ENCODE results near the gene FMN1.

DNA sequence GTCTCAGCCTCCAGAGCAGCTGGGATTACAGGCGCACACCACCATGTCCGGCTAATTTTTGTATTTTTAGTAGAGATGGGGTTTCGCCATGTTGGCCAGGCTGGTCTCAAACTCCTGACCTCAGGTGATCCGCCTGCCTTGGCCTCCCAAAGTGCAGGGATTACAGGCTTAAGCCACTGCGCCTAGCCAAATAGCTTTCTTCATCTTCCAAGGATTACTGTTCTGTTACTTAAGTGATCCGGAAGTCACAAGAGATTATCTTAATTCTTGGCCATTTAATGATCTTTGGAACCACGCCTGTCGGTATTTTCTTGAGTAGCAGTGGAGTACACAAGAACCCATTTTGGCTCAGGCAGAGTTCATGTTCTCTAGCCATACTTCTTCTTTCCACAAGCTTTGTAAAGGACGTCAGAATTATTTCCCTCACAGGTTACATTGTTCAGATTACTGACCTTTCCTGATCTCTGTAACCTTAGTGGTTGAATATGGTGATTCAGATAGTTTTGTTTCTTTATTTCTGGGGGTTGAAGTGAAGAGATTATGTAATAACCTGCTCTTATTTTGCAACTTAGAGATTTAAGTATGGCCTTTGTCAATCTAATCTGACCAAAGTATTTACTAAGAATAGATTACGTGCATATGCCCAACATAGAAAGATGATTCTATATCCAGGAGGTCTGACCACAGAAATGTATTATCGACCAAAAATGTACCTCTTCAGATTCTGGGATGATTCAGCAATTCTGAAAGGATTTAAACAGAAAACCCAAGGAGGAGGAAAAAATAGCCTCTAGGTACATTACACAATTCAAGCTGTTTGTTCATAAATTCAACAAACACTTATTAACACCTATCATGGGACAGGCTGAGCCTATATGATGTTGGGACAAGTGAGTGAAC lies 344.5 kb downstream of the FMN1 start:
- TF ChIP-seq CTCF (IDR thresholded peaks at IDR 0.05) (no peak), POLR2A (IDR thresholded peaks at IDR 0.05) (no peak)

Measured in testis (tissue), 2 donors.